ENCODE measurements around the gene MED13L. TPM values are rescaled to one million over a fixed set of nuclear protein-coding genes. Genes with fewer than 3 reads are reported as not detected.

MED13L gene
- total and polyA plus RNA-seq, 9 donors: 31.0 to 82.7 (median 44.9) TPM

GRCh38 chr12:116306506-116306905, 29.0 kb upstream of the MED13L start:
- Histone ChIP-seq H3K4me3 (ENCODE audit: low read length) (no peak overlapping the region), H3K36me3 (ENCODE audit: control insufficient read depth, insufficient read depth, low read length) (no peaks in the 10 kb centered on the region), H3K27ac (ENCODE audit: low read length) (no peak overlapping the region), H3K4me1 (ENCODE audit: control insufficient read depth, insufficient read depth, low read length) (peaks cover 8% of the 10 kb centered on the region), H3K27me3 (ENCODE audit: control insufficient read depth, insufficient read depth, low read length) (no peaks in the 10 kb centered on the region), H3K9me3 (replicated peaks; ENCODE audit: control insufficient read depth, low read depth, low read length) (peaks cover 8% of the 10 kb centered on the region)
- 75% methylated on average over 2 of the region's 5 CpGs for WGBS (ENCODE audit: insufficient coverage)
- DNase-seq: no peak

GRCh38 chr12:116304621-116305020, 27.1 kb upstream of the MED13L start:
- H3K36me3 ChIP-seq (ENCODE audit: control insufficient read depth, insufficient read depth, low read length): no peaks in the 10 kb centered on the region
- H3K4me1 ChIP-seq (ENCODE audit: control insufficient read depth, insufficient read depth, low read length): peaks cover 16% of the 10 kb centered on the region
- no peak for DNase-seq
- no peak overlapping the region for H3K4me3 ChIP-seq (ENCODE audit: low read length)
- H3K27ac ChIP-seq (ENCODE audit: low read length): no peak overlapping the region
- H3K27me3 ChIP-seq (ENCODE audit: control insufficient read depth, insufficient read depth, low read length): no peaks in the 10 kb centered on the region
- 88% methylated on average over 2 of the region's 4 CpGs for WGBS (ENCODE audit: insufficient coverage)
- H3K9me3 ChIP-seq (replicated peaks; ENCODE audit: control insufficient read depth, low read depth, low read length): peaks cover 3% of the 10 kb centered on the region

GRCh38 chr12:116303929-116304328, 26.4 kb upstream of the MED13L start:
- Histone ChIP-seq H3K27me3 (ENCODE audit: control insufficient read depth, insufficient read depth, low read length) (no peaks in the 10 kb centered on the region), H3K36me3 (ENCODE audit: control insufficient read depth, insufficient read depth, low read length) (no peaks in the 10 kb centered on the region), H3K27ac (ENCODE audit: low read length) (no peak overlapping the region), H3K4me1 (ENCODE audit: control insufficient read depth, insufficient read depth, low read length) (peaks cover 23% of the 10 kb centered on the region), H3K4me3 (ENCODE audit: low read length) (no peak overlapping the region), H3K9me3 (replicated peaks; ENCODE audit: control insufficient read depth, low read depth, low read length) (no peaks in the 10 kb centered on the region)
- peak; percentile 54 for DNase-seq
- WGBS (ENCODE audit: insufficient coverage): 44% methylated on average over 1 of the region's 2 CpGs

- WGBS (ENCODE audit: insufficient coverage): no CpG with 5 or more reads among the region's 4 CpGs
- H3K27me3 ChIP-seq (ENCODE audit: control insufficient read depth, insufficient read depth, low read length): no peaks in the 10 kb centered on the region
- no peak overlapping the region for H3K4me3 ChIP-seq (ENCODE audit: low read length)
- peaks cover 21% of the 10 kb centered on the region for H3K4me1 ChIP-seq (ENCODE audit: control insufficient read depth, insufficient read depth, low read length)
- H3K9me3 ChIP-seq (replicated peaks; ENCODE audit: control insufficient read depth, low read depth, low read length): no peaks in the 10 kb centered on the region
- H3K27ac ChIP-seq (ENCODE audit: low read length): no peak overlapping the region
- no peak for DNase-seq
- H3K36me3 ChIP-seq (ENCODE audit: control insufficient read depth, insufficient read depth, low read length): no peaks in the 10 kb centered on the region
Observed at GRCh38 chr12:116303066-116303465, 25.6 kb upstream of the MED13L start.

- Histone ChIP-seq H3K9me3 (replicated peaks; ENCODE audit: control insufficient read depth, low read depth, low read length) (no peaks in the 10 kb centered on the region), H3K27ac (ENCODE audit: low read length) (no peak overlapping the region), H3K4me3 (ENCODE audit: low read length) (no peak overlapping the region), H3K27me3 (ENCODE audit: control insufficient read depth, insufficient read depth, low read length) (no peaks in the 10 kb centered on the region), H3K4me1 (ENCODE audit: control insufficient read depth, insufficient read depth, low read length) (peaks cover 21% of the 10 kb centered on the region), H3K36me3 (ENCODE audit: control insufficient read depth, insufficient read depth, low read length) (no peaks in the 10 kb centered on the region)
- DNase-seq: no peak
- WGBS (ENCODE audit: insufficient coverage): 50% methylated on average over 10 of the region's 23 CpGs
Observed at GRCh38 chr12:116302166-116303058, 24.9 kb upstream of the MED13L start.

- no peak overlapping the region for H3K4me3 ChIP-seq (ENCODE audit: low read length)
- no peaks in the 10 kb centered on the region for H3K36me3 ChIP-seq (ENCODE audit: control insufficient read depth, insufficient read depth, low read length)
- WGBS (ENCODE audit: insufficient coverage): no CpG with 5 or more reads among the region's 4 CpGs
- H3K4me1 ChIP-seq (ENCODE audit: control insufficient read depth, insufficient read depth, low read length): peaks cover 21% of the 10 kb centered on the region
- H3K9me3 ChIP-seq (replicated peaks; ENCODE audit: control insufficient read depth, low read depth, low read length): no peaks in the 10 kb centered on the region
- H3K27me3 ChIP-seq (ENCODE audit: control insufficient read depth, insufficient read depth, low read length): no peaks in the 10 kb centered on the region
- H3K27ac ChIP-seq (ENCODE audit: low read length): no peak overlapping the region
- no peak for DNase-seq
Observed at GRCh38 chr12:116301621-116302020, 24.1 kb upstream of the MED13L start.

- Histone ChIP-seq H3K27me3 (ENCODE audit: control insufficient read depth, insufficient read depth, low read length) (no peaks in the 10 kb centered on the region), H3K4me1 (ENCODE audit: control insufficient read depth, insufficient read depth, low read length) (peaks cover 21% of the 10 kb centered on the region), H3K36me3 (ENCODE audit: control insufficient read depth, insufficient read depth, low read length) (no peaks in the 10 kb centered on the region), H3K27ac (ENCODE audit: low read length) (peak overlapping the region; percentile 60), H3K9me3 (replicated peaks; ENCODE audit: control insufficient read depth, low read depth, low read length) (no peaks in the 10 kb centered on the region), H3K4me3 (ENCODE audit: low read length) (no peak overlapping the region)
- peak; percentile 83 for DNase-seq
- WGBS (ENCODE audit: insufficient coverage): 24% methylated on average over 9 of the region's 9 CpGs
Observed at GRCh38 chr12:116299665-116300328, 22.3 kb upstream of the MED13L start.

- no CpG with 5 or more reads among the region's 2 CpGs for WGBS (ENCODE audit: insufficient coverage)
- no peaks in the 10 kb centered on the region for H3K36me3 ChIP-seq (ENCODE audit: control insufficient read depth, insufficient read depth, low read length)
- DNase-seq: no peak
- peaks cover 21% of the 10 kb centered on the region for H3K4me1 ChIP-seq (ENCODE audit: control insufficient read depth, insufficient read depth, low read length)
- H3K27me3 ChIP-seq (ENCODE audit: control insufficient read depth, insufficient read depth, low read length): no peaks in the 10 kb centered on the region
- H3K9me3 ChIP-seq (replicated peaks; ENCODE audit: control insufficient read depth, low read depth, low read length): no peaks in the 10 kb centered on the region
- H3K27ac ChIP-seq (ENCODE audit: low read length): peak overlapping the region; percentile 60
- H3K4me3 ChIP-seq (ENCODE audit: low read length): no peak overlapping the region
Observed at GRCh38 chr12:116299064-116299463, 21.6 kb upstream of the MED13L start.

- H3K4me1 ChIP-seq (ENCODE audit: control insufficient read depth, insufficient read depth, low read length): peaks cover 18% of the 10 kb centered on the region
- no peaks in the 10 kb centered on the region for H3K36me3 ChIP-seq (ENCODE audit: control insufficient read depth, insufficient read depth, low read length)
- no peak overlapping the region for H3K4me3 ChIP-seq (ENCODE audit: low read length)
- H3K9me3 ChIP-seq (replicated peaks; ENCODE audit: control insufficient read depth, low read depth, low read length): no peaks in the 10 kb centered on the region
- H3K27ac ChIP-seq (ENCODE audit: low read length): no peak overlapping the region
- H3K27me3 ChIP-seq (ENCODE audit: control insufficient read depth, insufficient read depth, low read length): no peaks in the 10 kb centered on the region
- DNase-seq: no peak
- WGBS (ENCODE audit: insufficient coverage): no CpG with 5 or more reads among the region's 2 CpGs
Observed at GRCh38 chr12:116298578-116298977, 21.1 kb upstream of the MED13L start.

GRCh38 chr12:116297224-116297834, 19.8 kb upstream of the MED13L start:
- no peaks in the 10 kb centered on the region for H3K36me3 ChIP-seq (ENCODE audit: control insufficient read depth, insufficient read depth, low read length)
- no peak overlapping the region for H3K4me3 ChIP-seq (ENCODE audit: low read length)
- WGBS (ENCODE audit: insufficient coverage): 80% methylated on average over 2 of the region's 3 CpGs
- H3K27me3 ChIP-seq (ENCODE audit: control insufficient read depth, insufficient read depth, low read length): no peaks in the 10 kb centered on the region
- H3K9me3 ChIP-seq (replicated peaks; ENCODE audit: control insufficient read depth, low read depth, low read length): no peaks in the 10 kb centered on the region
- H3K4me1 ChIP-seq (ENCODE audit: control insufficient read depth, insufficient read depth, low read length): peaks cover 18% of the 10 kb centered on the region
- no peak for DNase-seq
- no peak overlapping the region for H3K27ac ChIP-seq (ENCODE audit: low read length)

Measured in muscle of leg (tissue), 11 donors.